Loucy (cell line): ENCODE results near the gene SMIM15.

Experiments
- H2AFZ ChIP-seq: fragments of 200-600 bp; sonication (generic); 2 replicates; pipeline ENCODE4 v1.6.0; 2016; ENCODE audit warnings: antibody characterized with exemption, mild to moderate bottlenecking, low read length, moderate library complexity
- H3F3A ChIP-seq: fragments of 200-600 bp; 2 replicates; pipeline ENCODE4 v1.6.0; 2016; ENCODE audit warnings: antibody characterized with exemption, low read depth, mild to moderate bottlenecking
- H3K27me3 ChIP-seq: fragments of 200-600 bp; sonication (generic); 2 replicates; pipeline ENCODE4 v1.6.1; 2014; ENCODE audit warnings: low read length, mild to moderate bottlenecking; ENCODE audit not compliant: insufficient read depth, poor library complexity, severe bottlenecking
- H3K36me3 ChIP-seq: fragments of 200-600 bp; sonication (generic); 2 replicates; pipeline ENCODE4 v1.6.1; 2016; ENCODE audit warnings: low read length; ENCODE audit not compliant: insufficient read depth
- H3K4me1 ChIP-seq: fragments of 200-600 bp; sonication (generic); 2 replicates; pipeline ENCODE4 v1.5.1; 2014; ENCODE audit warnings: low read length, mild to moderate bottlenecking; ENCODE audit not compliant: insufficient read depth, poor library complexity, severe bottlenecking
- H3K4me2 ChIP-seq: fragments of 200-600 bp; sonication (generic); 2 replicates; pipeline ENCODE4 v1.6.0; 2014; ENCODE audit warnings: antibody characterized with exemption, low read length, low read depth, mild to moderate bottlenecking; ENCODE audit not compliant: poor library complexity, severe bottlenecking
- H3K4me3 ChIP-seq: fragments of 200-600 bp; sonication (generic); 2 replicates; pipeline ENCODE4 v1.5.1; 2014; ENCODE audit warnings: low read length, mild to moderate bottlenecking, mixed read lengths; ENCODE audit not compliant: poor library complexity, severe bottlenecking
- H3K79me2 ChIP-seq: fragments of 200-600 bp; sonication (generic); 2 replicates; pipeline ENCODE4 v1.6.1; 2014; ENCODE audit warnings: low read length; ENCODE audit not compliant: insufficient read depth
- H3K9ac ChIP-seq: fragments of 200-600 bp; sonication (generic); 2 replicates; pipeline ENCODE4 v1.6.0; 2014; ENCODE audit warnings: mild to moderate bottlenecking, low read depth, low read length, moderate library complexity; ENCODE audit not compliant: poor library complexity, severe bottlenecking
- H3K9me2 ChIP-seq: fragments of 200-600 bp; sonication (generic); replicated peaks from 2 replicates; pipeline ENCODE4 v1.6.1; 2016; ENCODE audit warnings: low read depth, low read length, mixed read lengths
- H3K9me3 ChIP-seq: fragments of 200-600 bp; sonication (generic); 2 replicates; pipeline ENCODE4 v1.6.1; 2014; ENCODE audit warnings: mild to moderate bottlenecking, antibody characterized with exemption, low read length, low read depth; ENCODE audit not compliant: insufficient read depth
- H4K20me1 ChIP-seq: fragments of 200-600 bp; sonication (generic); 2 replicates; pipeline ENCODE4 v1.6.0; 2014; ENCODE audit warnings: antibody characterized with exemption, low read length, mild to moderate bottlenecking; ENCODE audit not compliant: insufficient read depth, poor library complexity, severe bottlenecking
- CTCF ChIP-seq: fragments of 200-600 bp; sonication (generic); conservative IDR thresholded peaks from 2 replicates; pipeline ENCODE4 v1.5.1; 2014; ENCODE audit warnings: mild to moderate bottlenecking, antibody characterized with exemption, low read length
- EZH2phosphoT487 ChIP-seq: fragments of 200-600 bp; IDR thresholded peaks from 2 replicates; pipeline ENCODE4 v1.6.1; 2018; ENCODE audit warnings: antibody characterized with exemption, mild to moderate bottlenecking, moderate library complexity, borderline replicate concordance

SMIM15 gene, protein sequence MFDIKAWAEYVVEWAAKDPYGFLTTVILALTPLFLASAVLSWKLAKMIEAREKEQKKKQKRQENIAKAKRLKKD

GRCh38 chr5:61162010-61162831 lies at the start of gene SMIM15:
TSS of gene SMIM15 (minus strand) at chr5:61162468. CDS start at chr5:61160171, 2,297 bp downstream.
- no peaks in the 10 kb centered on the region for H3K9me2 ChIP-seq
- no peaks in the 10 kb centered on the region for H3F3A ChIP-seq
- no peak for TF ChIP-seq EZH2phosphoT487
- no peak for TF ChIP-seq CTCF
- H3K79me2 ChIP-seq, result no peaks in the 10 kb centered on the region
- H3K27me3 ChIP-seq, result no peaks in the 10 kb centered on the region
- H3K9ac ChIP-seq, result peak within 1 kb of the TSS; percentile 61
- H3K4me1 ChIP-seq, result peaks cover 4% of the 10 kb centered on the region
- H2AFZ ChIP-seq, result peak within 1 kb of the TSS; percentile 40; the same call in 1 of the 2 replicates
- H4K20me1 ChIP-seq, result no peaks in the 10 kb centered on the region
- peak within 1 kb of the TSS; percentile 30 for H3K4me2 ChIP-seq
- H3K4me3 ChIP-seq, result peak within 1 kb of the TSS; percentile 61
- no peaks in the 10 kb centered on the region for H3K36me3 ChIP-seq
- H3K9me3 ChIP-seq, result no peaks in the 10 kb centered on the region

DNA sequence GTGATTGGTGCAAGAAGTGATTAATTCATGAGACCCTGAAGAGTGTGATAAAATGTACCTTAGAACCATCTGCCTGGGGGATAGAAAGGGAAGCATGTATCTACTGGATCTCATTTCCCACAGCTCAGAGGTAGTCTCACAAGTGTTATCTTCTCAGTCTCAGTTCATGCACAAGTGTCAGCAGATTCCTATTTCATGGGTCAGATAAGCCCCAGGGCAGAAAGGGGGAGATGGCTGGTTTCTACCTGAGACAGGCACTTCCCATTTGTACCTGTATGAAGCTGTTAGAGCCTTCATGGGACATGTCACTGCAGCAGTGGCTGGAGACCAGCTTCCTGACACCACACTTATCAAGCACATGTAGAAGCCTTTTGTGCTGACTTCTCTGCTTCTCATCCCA lies 45.6 kb upstream of the SMIM15 start:
- no peaks in the 10 kb centered on the region for H4K20me1 ChIP-seq
- no peak overlapping the region for H3K9ac ChIP-seq
- no peak overlapping the region for H3K4me3 ChIP-seq
- H3K79me2 ChIP-seq, result no peaks in the 10 kb centered on the region
- no peak overlapping the region for H3K4me2 ChIP-seq
- no peaks in the 10 kb centered on the region for H3K36me3 ChIP-seq
- TF ChIP-seq EZH2phosphoT487, result no peak
- TF ChIP-seq CTCF, result no peak
- H2AFZ ChIP-seq, result no peak overlapping the region
- H3K27me3 ChIP-seq, result no peaks in the 10 kb centered on the region
- H3K9me2 ChIP-seq, result no peaks in the 10 kb centered on the region
- no peaks in the 10 kb centered on the region for H3K4me1 ChIP-seq
- no peaks in the 10 kb centered on the region for H3K9me3 ChIP-seq
- H3F3A ChIP-seq, result no peaks in the 10 kb centered on the region

GRCh38 chr5:61205013-61205412 lies 42.7 kb upstream of the SMIM15 start:
- TF ChIP-seq EZH2phosphoT487, result no peak
- TF ChIP-seq CTCF, result no peak
- Histone ChIP-seq H3K27me3 (no peaks in the 10 kb centered on the region), H4K20me1 (no peaks in the 10 kb centered on the region), H3K4me2 (no peak overlapping the region), H3K9ac (no peak overlapping the region), H3K4me1 (no peaks in the 10 kb centered on the region), H3K9me2 (no peaks in the 10 kb centered on the region), H3F3A (no peaks in the 10 kb centered on the region), H2AFZ (no peak overlapping the region), H3K79me2 (no peaks in the 10 kb centered on the region), H3K4me3 (no peak overlapping the region), H3K36me3 (no peaks in the 10 kb centered on the region), H3K9me3 (no peaks in the 10 kb centered on the region)
